Neural cell (in vitro differentiated cells): Measurements from ENCODE around the gene PTRH1. TPM values are rescaled to one million over a fixed set of nuclear protein-coding genes. Genes with fewer than 3 reads are reported as not detected.

Experiments
- H2AFZ ChIP-seq: fragments of 200-600, 300-800 bp; sonication (generic), shearing (Covaris generic); 2 replicates; pipeline ENCODE4 v1.6.0; 2014; ENCODE audit warnings: low read depth, mild to moderate bottlenecking, antibody characterized with exemption, low read length, moderate library complexity
- H3F3A ChIP-seq: fragments of 200-600 bp; shearing (Covaris generic); 2 replicates; pipeline ENCODE4 v1.6.1; 2016; ENCODE audit warnings: mild to moderate bottlenecking, moderate library complexity, mixed read lengths, antibody characterized with exemption, low read length; ENCODE audit not compliant: insufficient read depth, poor library complexity, severe bottlenecking
- H3K27ac ChIP-seq: fragments of 200-600, 300-800 bp; sonication (generic), shearing (Covaris generic); 2 replicates; pipeline ENCODE4 v1.5.1; 2014; ENCODE audit warnings: mild to moderate bottlenecking, low read length, moderate library complexity
- H3K27me3 ChIP-seq: fragments of 300-800, 200-600 bp; sonication (generic), shearing (Covaris generic); 2 replicates; pipeline ENCODE4 v1.6.0; 2014; ENCODE audit warnings: mild to moderate bottlenecking, low read depth, low read length, moderate library complexity; ENCODE audit not compliant: insufficient read depth
- H3K36me3 ChIP-seq: fragments of 300-800, 200-600 bp; sonication (generic), shearing (Covaris generic); 2 replicates; pipeline ENCODE4 v1.5.1; 2014; ENCODE audit warnings: mild to moderate bottlenecking, antibody characterized with exemption, low read length, moderate library complexity; ENCODE audit not compliant: insufficient read depth
- H3K4me2 ChIP-seq: fragments of 300-800, 200-600 bp; sonication (generic), shearing (Covaris generic); 2 replicates; pipeline ENCODE4 v1.6.0; 2014; ENCODE audit warnings: mild to moderate bottlenecking, low read length
- H3K4me3 ChIP-seq: fragments of 300-800, 200-600 bp; sonication (generic), shearing (Covaris generic); 2 replicates; pipeline ENCODE4 v1.5.1; 2014; ENCODE audit warnings: mild to moderate bottlenecking, low read length, moderate library complexity
- H3K79me2 ChIP-seq: fragments of 200-600 bp; shearing (Covaris generic); replicated peaks from 2 replicates; pipeline ENCODE4 v1.6.0; 2014; ENCODE audit warnings: mild to moderate bottlenecking, low read length, moderate library complexity; ENCODE audit not compliant: insufficient read depth
- H3K9ac ChIP-seq: fragments of 300-800, 200-600 bp; sonication (generic), shearing (Covaris generic); 2 replicates; pipeline ENCODE4 v1.6.1; 2016; ENCODE audit warnings: mild to moderate bottlenecking, low read length, mixed read lengths
- H3K9me2 ChIP-seq: fragments of 200-600 bp; shearing (Covaris generic); 2 replicates; pipeline ENCODE4 v1.6.1; 2016; ENCODE audit warnings: mild to moderate bottlenecking, low read length, mixed read lengths; ENCODE audit not compliant: insufficient read depth
- H3K9me3 ChIP-seq: fragments of 200-600, 300-800 bp; sonication (generic), shearing (Covaris generic); 2 replicates; pipeline ENCODE4 v1.6.1; 2016; ENCODE audit warnings: mild to moderate bottlenecking, mixed run types, low read length, moderate library complexity, mixed read lengths
- H4K20me1 ChIP-seq: fragments of 200-600 bp; shearing (Covaris generic); 2 replicates; pipeline ENCODE4 v1.6.1; 2016; ENCODE audit warnings: mild to moderate bottlenecking, mixed run types; ENCODE audit not compliant: insufficient read depth
- EP300 ChIP-seq: fragments of 450-650 bp; conservative IDR thresholded peaks from 2 replicates; pipeline ENCODE4 v1.6.1; 2014; ENCODE audit warnings: antibody characterized with exemption, mild to moderate bottlenecking, moderate library complexity; ENCODE audit not compliant: poor library complexity, severe bottlenecking
- EZH2 ChIP-seq: fragments of 200-600, 300-800 bp; shearing (Covaris generic), sonication (generic); IDR thresholded peaks from 2 replicates; pipeline ENCODE4 v1.6.1; 2014; ENCODE audit warnings: antibody characterized with exemption, low read length, borderline replicate concordance, mild to moderate bottlenecking; ENCODE audit not compliant: insufficient read depth, poor library complexity, severe bottlenecking
- MXI1 ChIP-seq: fragments of 450-650 bp; conservative IDR thresholded peaks from 2 replicates; pipeline ENCODE4 v1.6.1; 2014; ENCODE audit warnings: antibody characterized with exemption, mild to moderate bottlenecking; ENCODE audit not compliant: poor library complexity, severe bottlenecking
- POLR2AphosphoS5 ChIP-seq: IDR thresholded peaks from 2 replicates; pipeline ENCODE4 v1.6.1; 2012
- RAD21 ChIP-seq: fragments of 450-650 bp; conservative IDR thresholded peaks from 2 replicates; pipeline ENCODE4 v1.6.1; 2014; ENCODE audit warnings: antibody characterized with exemption, mild to moderate bottlenecking, moderate library complexity
- SMC3 ChIP-seq: fragments of 450-650 bp; conservative IDR thresholded peaks from 2 replicates; pipeline ENCODE4 v1.6.1; 2014; ENCODE audit warnings: antibody characterized with exemption, mild to moderate bottlenecking, moderate library complexity; ENCODE audit not compliant: poor library complexity
- TAF1 ChIP-seq: IDR thresholded peaks from 2 replicates; pipeline ENCODE4 v1.6.1; 2012; ENCODE audit warnings: low read depth
- polyA plus RNA-seq: library from polyadenylated mRNA; depleted of rRNA; stranded (reverse); fragments of >200 nt; gene quantifications from 2 replicates; pipeline ENCODE4 v1.2.3, GENCODE V29; 2014
- TF ChIP-seq, protein P1 (sequence below): IDR thresholded peaks from 2 replicates; pipeline ENCODE4 v1.6.1; 2012; ENCODE audit warnings: borderline replicate concordance
- TF ChIP-seq, protein P2 (sequence below): fragments of 450-650 bp; IDR thresholded peaks from 2 replicates; pipeline ENCODE4 v1.5.1; 2014; ENCODE audit warnings: antibody characterized with exemption, mild to moderate bottlenecking, moderate library complexity; ENCODE audit not compliant: poor library complexity, severe bottlenecking

Gene PTRH1
- polyA plus RNA-seq, 1 donor from 2014 or later = 20.0 TPM

DNA sequence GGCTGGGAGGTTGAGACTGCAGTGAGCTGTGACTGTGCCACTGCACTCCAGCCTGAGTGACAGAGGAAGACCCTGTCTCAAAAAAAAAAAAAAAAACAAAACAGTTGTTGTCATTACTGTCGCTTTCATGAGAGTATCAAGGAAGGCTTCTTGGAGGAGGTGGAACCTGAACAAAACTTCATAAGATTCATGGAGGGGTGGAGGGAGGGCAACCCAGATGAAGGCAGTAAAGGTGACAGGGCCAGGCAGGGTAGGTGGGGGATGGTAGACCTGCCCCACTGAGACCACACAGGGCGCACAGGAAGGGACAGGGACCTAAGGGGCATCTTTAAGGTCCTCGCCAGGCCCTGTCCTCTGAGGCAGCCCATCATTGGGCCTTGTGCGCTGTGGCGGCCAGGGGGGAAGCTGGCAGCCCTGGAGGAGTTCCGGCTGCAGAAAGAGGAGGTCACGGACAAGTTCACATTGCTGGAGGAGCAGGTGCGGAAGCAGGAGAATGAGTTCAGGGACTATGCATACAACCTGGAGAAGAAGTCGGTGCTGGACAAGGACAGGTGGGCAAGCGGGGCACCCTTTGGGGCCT lies 5.2 kb downstream of the PTRH1 start:
- Histone ChIP-seq H3K9ac (no peak overlapping the region), H3K9me3 (no peaks in the 10 kb centered on the region), H3K79me2 (no peaks in the 10 kb centered on the region), H3K27ac (no peak overlapping the region), H3K36me3 (no peaks in the 10 kb centered on the region), H2AFZ (no peak overlapping the region), H3K27me3 (no peaks in the 10 kb centered on the region), H3K4me3 (no peak overlapping the region), H4K20me1 (no peaks in the 10 kb centered on the region), H3F3A (no peaks in the 10 kb centered on the region), H3K9me2 (no peaks in the 10 kb centered on the region), H3K4me2 (no peak overlapping the region)
- TF ChIP-seq EZH2 (no peak), MXI1 (no peak), EP300 (no peak), POLR2AphosphoS5 (no peak), TAF1 (no peak), SMC3 (no peak), RAD21 (no peak)
- TF ChIP-seq, protein P1, sequence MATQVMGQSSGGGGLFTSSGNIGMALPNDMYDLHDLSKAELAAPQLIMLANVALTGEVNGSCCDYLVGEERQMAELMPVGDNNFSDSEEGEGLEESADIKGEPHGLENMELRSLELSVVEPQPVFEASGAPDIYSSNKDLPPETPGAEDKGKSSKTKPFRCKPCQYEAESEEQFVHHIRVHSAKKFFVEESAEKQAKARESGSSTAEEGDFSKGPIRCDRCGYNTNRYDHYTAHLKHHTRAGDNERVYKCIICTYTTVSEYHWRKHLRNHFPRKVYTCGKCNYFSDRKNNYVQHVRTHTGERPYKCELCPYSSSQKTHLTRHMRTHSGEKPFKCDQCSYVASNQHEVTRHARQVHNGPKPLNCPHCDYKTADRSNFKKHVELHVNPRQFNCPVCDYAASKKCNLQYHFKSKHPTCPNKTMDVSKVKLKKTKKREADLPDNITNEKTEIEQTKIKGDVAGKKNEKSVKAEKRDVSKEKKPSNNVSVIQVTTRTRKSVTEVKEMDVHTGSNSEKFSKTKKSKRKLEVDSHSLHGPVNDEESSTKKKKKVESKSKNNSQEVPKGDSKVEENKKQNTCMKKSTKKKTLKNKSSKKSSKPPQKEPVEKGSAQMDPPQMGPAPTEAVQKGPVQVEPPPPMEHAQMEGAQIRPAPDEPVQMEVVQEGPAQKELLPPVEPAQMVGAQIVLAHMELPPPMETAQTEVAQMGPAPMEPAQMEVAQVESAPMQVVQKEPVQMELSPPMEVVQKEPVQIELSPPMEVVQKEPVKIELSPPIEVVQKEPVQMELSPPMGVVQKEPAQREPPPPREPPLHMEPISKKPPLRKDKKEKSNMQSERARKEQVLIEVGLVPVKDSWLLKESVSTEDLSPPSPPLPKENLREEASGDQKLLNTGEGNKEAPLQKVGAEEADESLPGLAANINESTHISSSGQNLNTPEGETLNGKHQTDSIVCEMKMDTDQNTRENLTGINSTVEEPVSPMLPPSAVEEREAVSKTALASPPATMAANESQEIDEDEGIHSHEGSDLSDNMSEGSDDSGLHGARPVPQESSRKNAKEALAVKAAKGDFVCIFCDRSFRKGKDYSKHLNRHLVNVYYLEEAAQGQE = no peak
- TF ChIP-seq, protein P2, sequence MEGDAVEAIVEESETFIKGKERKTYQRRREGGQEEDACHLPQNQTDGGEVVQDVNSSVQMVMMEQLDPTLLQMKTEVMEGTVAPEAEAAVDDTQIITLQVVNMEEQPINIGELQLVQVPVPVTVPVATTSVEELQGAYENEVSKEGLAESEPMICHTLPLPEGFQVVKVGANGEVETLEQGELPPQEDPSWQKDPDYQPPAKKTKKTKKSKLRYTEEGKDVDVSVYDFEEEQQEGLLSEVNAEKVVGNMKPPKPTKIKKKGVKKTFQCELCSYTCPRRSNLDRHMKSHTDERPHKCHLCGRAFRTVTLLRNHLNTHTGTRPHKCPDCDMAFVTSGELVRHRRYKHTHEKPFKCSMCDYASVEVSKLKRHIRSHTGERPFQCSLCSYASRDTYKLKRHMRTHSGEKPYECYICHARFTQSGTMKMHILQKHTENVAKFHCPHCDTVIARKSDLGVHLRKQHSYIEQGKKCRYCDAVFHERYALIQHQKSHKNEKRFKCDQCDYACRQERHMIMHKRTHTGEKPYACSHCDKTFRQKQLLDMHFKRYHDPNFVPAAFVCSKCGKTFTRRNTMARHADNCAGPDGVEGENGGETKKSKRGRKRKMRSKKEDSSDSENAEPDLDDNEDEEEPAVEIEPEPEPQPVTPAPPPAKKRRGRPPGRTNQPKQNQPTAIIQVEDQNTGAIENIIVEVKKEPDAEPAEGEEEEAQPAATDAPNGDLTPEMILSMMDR = no peak

DNA sequence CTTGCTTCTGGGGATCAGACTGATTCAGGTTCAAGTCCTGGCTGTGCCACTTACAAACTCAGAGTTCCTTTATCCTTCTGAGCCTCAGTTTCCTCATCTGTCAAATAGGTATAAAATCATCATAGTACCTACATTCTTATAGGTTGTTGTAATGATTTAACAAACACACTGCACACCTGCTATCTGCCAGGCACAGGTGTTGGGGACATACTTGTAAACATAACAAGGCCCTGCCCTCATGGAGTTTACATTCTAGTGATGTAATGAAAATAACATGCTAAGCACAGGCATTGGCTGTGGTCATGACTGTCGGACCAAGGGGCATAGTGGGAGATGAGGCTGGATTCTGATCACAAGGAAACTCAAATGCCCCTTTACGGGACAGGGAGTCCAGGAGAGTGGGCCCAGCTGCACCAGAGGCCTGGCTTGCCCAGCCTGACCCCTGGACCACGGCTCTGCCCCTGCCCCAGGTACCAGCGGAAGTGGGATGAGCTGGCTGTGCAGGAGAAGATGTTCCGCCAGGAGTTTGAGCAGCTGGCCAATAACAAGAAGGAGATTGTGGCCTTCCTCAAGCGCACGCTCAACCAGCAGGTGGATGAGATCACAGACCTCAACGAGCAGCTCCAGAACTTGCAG lies 6.4 kb downstream of the PTRH1 start:
- no peak overlapping the region for H3K4me2 ChIP-seq
- no peaks in the 10 kb centered on the region for H4K20me1 ChIP-seq
- H3K4me3 ChIP-seq = no peak overlapping the region
- no peaks in the 10 kb centered on the region for H3K9me2 ChIP-seq
- no peaks in the 10 kb centered on the region for H3K36me3 ChIP-seq
- TF ChIP-seq RAD21 = no peak
- TF ChIP-seq, protein P1 = no peak
- TF ChIP-seq, protein P2 = no peak
- no peak for TF ChIP-seq SMC3
- H3K27me3 ChIP-seq = no peaks in the 10 kb centered on the region
- no peaks in the 10 kb centered on the region for H3F3A ChIP-seq
- H3K79me2 ChIP-seq = no peaks in the 10 kb centered on the region
- no peak overlapping the region for H2AFZ ChIP-seq
- no peak overlapping the region for H3K27ac ChIP-seq
- H3K9ac ChIP-seq = no peak overlapping the region
- no peaks in the 10 kb centered on the region for H3K9me3 ChIP-seq
